GM10266 (cell line): ENCODE results near the gene HEXA.
A peak's percentile ranks its signal among the peaks of the same experiment; 100 is the strongest.

Source experiments
- DNase-seq: peaks from one replicate; pipeline ENCODE4 v3.0.0; 2012; ENCODE audit errors: extremely low spot score
- CTCF ChIP-seq: IDR thresholded peaks from 2 replicates; pipeline ENCODE4 v1.5.1; 2012; ENCODE audit warnings: mild to moderate bottlenecking, low read depth; ENCODE audit not compliant: control insufficient read depth, insufficient read depth; ENCODE audit errors: missing control alignments

HEXA gene

GRCh38 chr15:72323752-72324151 lies 52.1 kb downstream of the HEXA start:
- no peak for TF ChIP-seq CTCF
- DNase-seq, result no peak

GRCh38 chr15:72319985-72320671 lies 55.7 kb downstream of the HEXA start, which contains the start of gene CELF6:
CELF6 (minus strand) TSS chr15:72320157; CDS start chr15:72319874, 283 bp downstream.
- peak; percentile 91 for DNase-seq
- TF ChIP-seq CTCF, result no peak

GRCh38 chr15:72319360-72319984 lies 56.3 kb downstream of the HEXA start:
- peak; percentile 71 for DNase-seq
- no peak for TF ChIP-seq CTCF

- TF ChIP-seq CTCF, result no peak
- no peak for DNase-seq
These were observed 57.3 kb downstream of the HEXA start for GRCh38 chr15:72318408-72318942.

- no peak for TF ChIP-seq CTCF
- DNase-seq, result no peak
These were observed 60.0 kb downstream of the HEXA start for GRCh38 chr15:72315706-72316370.

- no peak for DNase-seq
These were observed 61.9 kb downstream of the HEXA start for GRCh38 chr15:72313881-72314280.

More at GRCh38 chr15:72313881-72314280, 61.9 kb downstream of the HEXA start:
- TF ChIP-seq CTCF, result no peak
